GM23248 (cell line): ENCODE data around the gene FAM241B. TPM values are rescaled to one million over a fixed set of nuclear protein-coding genes. Genes with fewer than 3 reads are reported as not detected.

Experiments used
- DNase-seq: peaks from one replicate; pipeline ENCODE4 v3.0.0-alpha.2; 2015
- H2AFZ ChIP-seq: fragments of 200-600 bp; sonication (generic); 2 replicates; pipeline ENCODE4 v1.6.1; 2016; ENCODE audit warnings: antibody characterized with exemption
- H3F3A ChIP-seq: fragments of 200-600 bp; sonication (generic); 2 replicates; pipeline ENCODE4 v1.6.1; 2016; ENCODE audit warnings: mild to moderate bottlenecking, antibody characterized with exemption, mixed run types; ENCODE audit not compliant: insufficient read depth
- H3K27ac ChIP-seq: fragments of 200-600 bp; sonication (generic); 2 replicates; pipeline ENCODE4 v1.5.1; 2016; ENCODE audit warnings: mild to moderate bottlenecking
- H3K27me3 ChIP-seq: fragments of 200-600 bp; sonication (generic); replicated peaks from 2 replicates; pipeline ENCODE4 v1.6.1; 2016; ENCODE audit warnings: mild to moderate bottlenecking; ENCODE audit not compliant: insufficient read depth
- H3K36me3 ChIP-seq: fragments of 200-600 bp; sonication (generic); 2 replicates; pipeline ENCODE4 v1.6.1; 2016; ENCODE audit warnings: low read depth, mild to moderate bottlenecking
- H3K4me1 ChIP-seq: fragments of 200-600 bp; sonication (generic); 2 replicates; pipeline ENCODE4 v1.6.1; 2016; ENCODE audit warnings: mild to moderate bottlenecking; ENCODE audit not compliant: insufficient read depth
- H3K4me2 ChIP-seq: fragments of 200-600 bp; sonication (generic); one replicate; pipeline ENCODE4 v1.6.1; 2016; ENCODE audit warnings: mild to moderate bottlenecking; ENCODE audit not compliant: unreplicated experiment
- H3K4me3 ChIP-seq: fragments of 200-600 bp; sonication (generic); 2 replicates; pipeline ENCODE4 v1.5.1; 2016; ENCODE audit warnings: mild to moderate bottlenecking
- H3K79me2 ChIP-seq: fragments of 200-600 bp; sonication (generic); 2 replicates; pipeline ENCODE4 v1.6.1; 2016; ENCODE audit warnings: mild to moderate bottlenecking; ENCODE audit not compliant: insufficient read depth
- H3K9ac ChIP-seq: fragments of 200-600 bp; sonication (generic); 2 replicates; pipeline ENCODE4 v1.6.1; 2016; ENCODE audit warnings: mild to moderate bottlenecking
- H3K9me2 ChIP-seq: fragments of 200-600 bp; sonication (generic); 2 replicates; pipeline ENCODE4 v1.6.1; 2016; ENCODE audit warnings: mixed run types, mild to moderate bottlenecking, moderate library complexity; ENCODE audit not compliant: insufficient read depth
- H3K9me3 ChIP-seq: fragments of 200-600 bp; sonication (generic); one replicate; pipeline ENCODE4 v1.6.1; 2017; ENCODE audit warnings: low read depth
- H4K20me1 ChIP-seq: fragments of 200-600 bp; sonication (generic); 2 replicates; pipeline ENCODE4 v1.6.0; 2016; ENCODE audit not compliant: insufficient read depth
- EZH2 ChIP-seq: fragments of 200-600 bp; sonication (generic); IDR thresholded peaks from 2 replicates; pipeline ENCODE4 v1.6.1; 2018; ENCODE audit warnings: antibody characterized with exemption, mild to moderate bottlenecking; ENCODE audit not compliant: insufficient read depth, poor library complexity, severe bottlenecking
- EZH2phosphoT487 ChIP-seq: fragments of 200-600 bp; sonication (generic); IDR thresholded peaks from 2 replicates; pipeline ENCODE4 v1.6.1; 2018; ENCODE audit warnings: antibody characterized with exemption, moderate library complexity, mild to moderate bottlenecking, low read depth; ENCODE audit not compliant: insufficient read depth
- WGBS, 2 experiments: methylation state at CpG; one replicate each; pipeline ENCODE4 v1.1.6; 2015 to 2017; ENCODE audit warnings: low lambda C conversion rate in 2 of 2, low coverage in 1 of 2; ENCODE audit errors: missing lambda C conversion rate in 2 of 2; 5-methylcytosine and 5-hydroxymethylcytosine counted together
- in situ Hi-C: fragments of 300-500 bp; cut with MboI; formaldehyde crosslinking; loops from 2 replicates; pipeline ENCODE4 v1.15.0; 2020
- polyA plus RNA-seq: library from polyadenylated mRNA; unstranded; fragments of >200 nt; fragmentation: Nextera tagmentation; extraction: Ambion mirVana; gene quantifications from 2 replicates; pipeline ENCODE4 v1.2.1, GENCODE V29; 2016
- total RNA-seq: library from RNA; depleted of rRNA; stranded (reverse); fragments of >200 nt; shearing (Covaris generic); gene quantifications from 2 replicates; pipeline ENCODE4 v1.2.3, GENCODE V29; 2014

FAM241B gene
- total and polyA plus RNA-seq, 2 experiments from 2014 or later = 0.18 TPM; not detected in 1

DNA sequence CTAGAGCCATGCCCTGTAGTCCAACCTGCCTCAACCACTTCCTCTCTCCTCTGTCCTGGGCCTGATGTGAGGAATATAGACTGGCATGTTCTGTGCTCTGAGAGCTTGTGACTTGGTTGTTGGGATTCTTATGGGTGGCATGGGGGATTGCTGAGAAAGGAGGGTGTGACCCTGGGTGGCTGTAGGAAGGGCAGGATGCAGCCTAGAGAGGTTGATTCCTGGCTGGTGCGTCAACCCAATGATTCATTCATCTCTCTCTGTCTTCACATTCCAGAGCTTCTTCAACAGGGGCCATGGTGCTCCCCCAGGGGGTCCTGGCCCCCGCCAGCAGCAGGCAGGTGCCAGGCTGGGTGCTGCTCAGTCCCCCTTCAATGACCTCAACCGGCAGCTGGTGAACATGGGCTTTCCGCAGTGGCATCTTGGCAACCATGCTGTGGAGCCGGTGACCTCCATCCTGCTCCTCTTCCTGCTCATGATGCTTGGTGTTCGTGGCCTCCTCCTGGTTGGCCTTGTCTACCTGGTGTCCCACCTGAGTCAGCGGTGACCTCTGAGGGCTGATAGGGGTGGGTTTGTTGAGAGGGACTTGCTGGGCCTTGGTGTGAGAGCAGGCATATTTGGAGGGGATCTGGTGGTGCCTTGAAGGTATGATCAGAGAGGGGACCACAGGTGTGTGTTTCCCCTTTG lies 2.6 kb downstream of the FAM241B start:
- TF ChIP-seq EZH2 (no peak), EZH2phosphoT487 (no peak)
- Histone ChIP-seq H3K79me2 (no peaks in the 10 kb centered on the region), H3K27ac (no peak overlapping the region), H3K9ac (no peak overlapping the region), H3F3A (no peaks in the 10 kb centered on the region), H3K4me3 (no peak overlapping the region), H3K4me1 (no peaks in the 10 kb centered on the region), H4K20me1 (no peaks in the 10 kb centered on the region), H3K9me2 (no peaks in the 10 kb centered on the region), H3K9me3 (no peaks in the 10 kb centered on the region), H3K27me3 (peaks cover 39% of the 10 kb centered on the region), H3K4me2 (no peak overlapping the region), H3K36me3 (no peaks in the 10 kb centered on the region), H2AFZ (no peak overlapping the region)
- WGBS, 2 experiments = 48 to 55% methylated on average over 7 of the region's 7 CpGs
- in situ Hi-C loops = loop anchor here (10.0 kb wide), 1 partner anchor 208 kb away; no protein-coding TSS in a partner anchor
- no peak for DNase-seq

DNA sequence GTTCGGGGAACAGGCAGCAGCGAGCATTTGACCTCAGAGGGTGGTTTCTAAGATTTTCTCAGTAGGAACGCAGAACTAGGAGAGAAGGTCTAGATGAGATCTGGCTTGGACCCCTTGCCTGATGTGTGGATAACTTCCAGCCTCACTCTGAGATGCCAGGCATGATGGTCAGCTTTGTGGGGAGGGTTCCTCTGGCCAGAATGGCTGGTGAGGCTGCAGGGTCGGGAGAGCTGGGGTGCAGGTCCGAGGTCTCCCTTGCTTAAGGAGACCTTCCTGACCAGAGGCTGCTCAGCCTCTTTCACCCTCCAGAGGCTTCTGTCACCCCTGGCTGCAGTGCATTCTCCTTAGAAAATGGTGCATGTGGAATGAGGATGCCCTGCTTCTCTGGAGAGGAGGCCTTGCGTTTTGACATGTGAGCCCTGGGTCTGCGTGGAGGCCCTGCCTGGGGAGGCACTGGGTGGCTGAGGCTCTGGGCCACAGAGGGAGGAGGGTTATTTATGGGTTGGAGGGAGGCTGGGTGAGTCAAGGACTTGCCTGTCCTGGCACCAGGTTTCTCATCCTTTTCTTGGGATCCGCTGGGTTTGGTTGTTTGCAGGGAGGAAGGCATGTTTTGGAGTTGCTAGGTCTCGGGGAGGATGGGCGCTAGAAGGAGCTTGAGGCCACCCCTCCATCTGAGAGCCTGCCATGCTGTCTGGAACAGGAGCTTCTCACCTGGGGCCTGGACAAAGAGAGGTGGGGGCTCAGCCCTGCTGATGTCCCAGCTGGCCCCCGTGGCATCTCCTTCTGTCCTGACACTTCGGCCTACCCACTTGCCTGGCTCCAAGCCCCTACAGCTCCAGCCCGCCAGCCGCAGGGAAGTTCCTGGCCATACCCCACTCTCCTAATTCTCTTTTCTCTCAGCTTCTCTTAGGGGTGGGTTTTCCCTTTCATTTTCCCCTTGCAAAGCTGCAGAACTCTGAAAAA lies 3.9 kb downstream of the FAM241B start:
- Histone ChIP-seq H3K9me3 (no peaks in the 10 kb centered on the region), H3K27me3 (peaks cover 38% of the 10 kb centered on the region), H4K20me1 (no peaks in the 10 kb centered on the region), H3K4me2 (no peak overlapping the region), H3K4me3 (no peak overlapping the region), H3F3A (no peaks in the 10 kb centered on the region), H3K9ac (no peak overlapping the region), H3K4me1 (no peaks in the 10 kb centered on the region), H2AFZ (no peak overlapping the region), H3K27ac (no peak overlapping the region), H3K79me2 (no peaks in the 10 kb centered on the region), H3K36me3 (no peaks in the 10 kb centered on the region), H3K9me2 (no peaks in the 10 kb centered on the region)
- DNase-seq = no peak
- TF ChIP-seq EZH2phosphoT487 = no peak
- TF ChIP-seq EZH2 = no peak
- 79% methylated on average over 14 of the region's 14 CpGs for WGBS, 2 experiments
- in situ Hi-C loops = loop anchor here (10.0 kb wide), 1 partner anchor 209 kb away; no protein-coding TSS in a partner anchor

DNA sequence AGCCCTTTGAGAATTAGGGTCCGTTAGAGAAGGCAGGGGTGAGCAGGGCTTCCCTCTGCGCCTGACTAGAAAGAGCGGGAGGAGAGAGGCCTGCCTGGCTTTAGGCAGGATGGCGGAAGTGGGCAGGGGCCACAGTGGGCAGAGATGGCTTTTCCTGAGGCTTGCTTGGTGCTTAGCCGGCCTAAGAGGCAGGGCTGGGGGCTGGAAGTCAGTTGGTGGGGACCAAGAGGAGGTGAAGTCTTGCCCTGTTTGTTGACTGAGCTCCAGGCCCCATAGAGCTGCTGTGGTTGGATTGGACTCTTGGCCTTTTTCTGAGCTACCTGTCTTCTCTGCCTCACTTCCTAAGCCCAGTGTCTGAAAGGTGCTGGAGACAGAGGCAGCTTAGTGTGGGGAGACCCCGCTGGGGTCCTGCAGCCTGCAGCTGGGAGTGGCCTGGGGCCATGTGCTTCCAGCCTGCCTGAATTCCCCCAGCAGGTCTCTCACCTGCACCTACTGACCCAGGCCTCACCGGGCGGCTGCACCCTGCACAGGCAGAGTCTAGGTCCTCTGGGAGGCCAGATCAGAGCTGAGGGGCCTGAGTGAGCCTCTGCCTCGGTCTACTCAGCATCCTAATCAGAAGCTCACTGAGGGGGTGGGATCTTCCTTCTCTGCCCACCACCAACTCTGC lies 4.8 kb downstream of the FAM241B start:
- H3K27me3 ChIP-seq = peaks cover 29% of the 10 kb centered on the region
- in situ Hi-C loops = loop anchor here (5.0 to 10.0 kb wide), 2 partner anchors 118 to 210 kb away; no protein-coding TSS in a partner anchor
- WGBS, 2 experiments = 59 to 64% methylated on average over 8 to 9 of the region's 9 CpGs

More for the DNA sequence above, 4.8 kb downstream of the FAM241B start:
- Histone ChIP-seq H3K9ac (no peak overlapping the region), H3F3A (no peaks in the 10 kb centered on the region), H3K79me2 (no peaks in the 10 kb centered on the region), H3K9me2 (no peaks in the 10 kb centered on the region), H3K4me2 (no peak overlapping the region), H2AFZ (no peak overlapping the region), H3K36me3 (no peaks in the 10 kb centered on the region), H3K9me3 (no peaks in the 10 kb centered on the region), H4K20me1 (no peaks in the 10 kb centered on the region), H3K27ac (no peak overlapping the region), H3K4me1 (no peaks in the 10 kb centered on the region), H3K4me3 (no peak overlapping the region)
- no peak for TF ChIP-seq EZH2phosphoT487
- no peak for TF ChIP-seq EZH2
- no peak for DNase-seq
